HepG2 (cell line): ENCODE results near the gene SYAP1. TPM values are rescaled to one million over a fixed set of nuclear protein-coding genes. Genes with fewer than 3 reads are reported as not detected.

Experiments
- FOSL1 ChIP-seq: sonication (generic); formaldehyde crosslinking; IDR thresholded peaks from 2 replicates; pipeline ENCODE4 v1.9.0; 2021; ENCODE audit warnings: missing genetic modification reagents, borderline replicate concordance
- HDAC1 ChIP-seq: sonication (generic); formaldehyde crosslinking; IDR thresholded peaks from 2 replicates; pipeline ENCODE4 v1.5.1; 2020; ENCODE audit warnings: mild to moderate bottlenecking, missing genetic modification reagents
- HNRNPH1 ChIP-seq: fragments of 200-400 bp; formaldehyde crosslinking; optimal IDR thresholded peaks from 2 replicates; pipeline ENCODE3; 2017; ENCODE audit warnings: mild to moderate bottlenecking, low read depth, low read length
- MED13 ChIP-seq: sonication (generic); formaldehyde crosslinking; IDR thresholded peaks from 2 replicates; pipeline ENCODE4 v1.5.0; 2020; ENCODE audit warnings: missing genetic modification reagents
- NAIF1 ChIP-seq: sonication (generic); formaldehyde crosslinking; IDR thresholded peaks from 2 replicates; pipeline ENCODE4 v1.5.0; 2020; ENCODE audit warnings: mild to moderate bottlenecking, missing genetic modification reagents, borderline replicate concordance
- PCBP2 ChIP-seq: fragments of 200-400 bp; formaldehyde crosslinking; optimal IDR thresholded peaks from 2 replicates; pipeline ENCODE3; 2018; ENCODE audit warnings: low read length, low read depth; ENCODE audit not compliant: poor library complexity, severe bottlenecking
- POLR2G ChIP-seq: fragments of 200-400 bp; formaldehyde crosslinking; IDR thresholded peaks from 2 replicates; pipeline ENCODE4 v1.6.1; 2018; ENCODE audit warnings: mild to moderate bottlenecking, low read depth, low read length, moderate library complexity
- SMYD3 ChIP-seq: sonication (generic); formaldehyde crosslinking; IDR thresholded peaks from 2 replicates; pipeline ENCODE4 v1.8.1; 2023; ENCODE audit warnings: mild to moderate bottlenecking, missing genetic modification reagents
- SOX6 ChIP-seq, 2 experiments: fragments of 450-650 bp in 1 of 2; sonication (generic) in 1 of 2; formaldehyde crosslinking in 1 of 2; IDR thresholded peaks; 2 replicates each; pipeline versions ENCODE4 v1.4.0 to v1.6.1; 2017 to 2020; ENCODE audit warnings: antibody characterized with exemption in 1 of 2, mild to moderate bottlenecking in 1 of 2, missing genetic modification reagents in 1 of 2
- TEAD3 ChIP-seq: optimal IDR thresholded peaks from 2 replicates; pipeline ENCODE3; 2016; ENCODE audit warnings: borderline replicate concordance
- TMF1 ChIP-seq: sonication (generic); formaldehyde crosslinking; IDR thresholded peaks from 2 replicates; pipeline ENCODE4 v1.8.1; 2022; ENCODE audit warnings: low read depth, missing genetic modification reagents
- TSC22D2 ChIP-seq: sonication (generic); formaldehyde crosslinking; IDR thresholded peaks from 2 replicates; pipeline ENCODE4 v1.5.1; 2020; ENCODE audit warnings: missing genetic modification reagents, mild to moderate bottlenecking, borderline replicate concordance
- YEATS2 ChIP-seq: sonication (generic); formaldehyde crosslinking; IDR thresholded peaks from 2 replicates; pipeline ENCODE4 v1.4.0; 2020; ENCODE audit warnings: missing genetic modification reagents, borderline replicate concordance
- ZFX ChIP-seq: sonication (generic); formaldehyde crosslinking; IDR thresholded peaks from 2 replicates; pipeline ENCODE4 v1.4.0; 2020; ENCODE audit warnings: mild to moderate bottlenecking, low read depth, missing genetic modification reagents, moderate library complexity
- ZNF296 ChIP-seq: sonication (generic); formaldehyde crosslinking; conservative IDR thresholded peaks from 2 replicates; pipeline ENCODE4 v1.5.0; 2020; ENCODE audit warnings: mild to moderate bottlenecking, missing genetic modification reagents
- ZNF607 ChIP-seq: sonication (generic); formaldehyde crosslinking; IDR thresholded peaks from 2 replicates; pipeline ENCODE4 v1.5.1; 2020; ENCODE audit warnings: missing genetic modification reagents, mild to moderate bottlenecking, borderline replicate concordance
- ZNF678 ChIP-seq: sonication (generic); formaldehyde crosslinking; IDR thresholded peaks from 2 replicates; pipeline ENCODE4 v1.4.0; 2020; ENCODE audit warnings: mild to moderate bottlenecking, missing genetic modification reagents
- polyA plus RNA-seq, 8 experiments: library from polyadenylated mRNA; depleted of rRNA in 3 of 8; stranded (reverse) in 7 of 8; unstranded in 1 of 8; fragments of >200 nt; fragmentation: Illumina TruSeq in 4 of 8; extraction: Trizol in 4 of 8; gene quantifications; 2 replicates each; pipeline versions ENCODE4 v1.2.1 to v1.2.3, GENCODE V29; 2011 to 2016; ENCODE audit warnings: low read depth in 4 of 8, missing spikeins in 1 of 8, mixed read lengths in 1 of 8; ENCODE audit not compliant: insufficient read depth in 1 of 8
- total RNA-seq, 5 experiments: library from RNA; depleted of rRNA; stranded (reverse); fragments of >200 nt; fragmentation: Illumina TruSeq; extraction: Trizol; gene quantifications; 2 replicates each; pipeline ENCODE4 v1.2.3, GENCODE V29; 2016; ENCODE audit warnings: low read depth in 1 of 5
- TF ChIP-seq, protein P1 (sequence below): sonication (generic); formaldehyde crosslinking; IDR thresholded peaks from 2 replicates; pipeline ENCODE4 v1.9.0; 2021; ENCODE audit warnings: missing genetic modification reagents, borderline replicate concordance
- TF ChIP-seq, protein P2 (sequence below): sonication (generic); formaldehyde crosslinking; IDR thresholded peaks from 2 replicates; pipeline ENCODE4 v1.4.0; 2020; ENCODE audit warnings: missing genetic modification reagents
- TF ChIP-seq, protein P3 (sequence below): sonication (generic); formaldehyde crosslinking; IDR thresholded peaks from 2 replicates; pipeline ENCODE4 v1.8.1; 2023; ENCODE audit warnings: mild to moderate bottlenecking, missing genetic modification reagents
- TF ChIP-seq, protein P4 (sequence below): sonication (generic); formaldehyde crosslinking; IDR thresholded peaks from 2 replicates; pipeline ENCODE4 v1.4.0; 2020; ENCODE audit warnings: missing genetic modification reagents, mild to moderate bottlenecking, borderline replicate concordance

The SYAP1 gene
- total and polyA plus RNA-seq, 2 of the 13 experiments (the other 11 are each of a cell fraction or from before 2014, with no cell fraction given) = 4.9 to 18.5 TPM

DNA sequence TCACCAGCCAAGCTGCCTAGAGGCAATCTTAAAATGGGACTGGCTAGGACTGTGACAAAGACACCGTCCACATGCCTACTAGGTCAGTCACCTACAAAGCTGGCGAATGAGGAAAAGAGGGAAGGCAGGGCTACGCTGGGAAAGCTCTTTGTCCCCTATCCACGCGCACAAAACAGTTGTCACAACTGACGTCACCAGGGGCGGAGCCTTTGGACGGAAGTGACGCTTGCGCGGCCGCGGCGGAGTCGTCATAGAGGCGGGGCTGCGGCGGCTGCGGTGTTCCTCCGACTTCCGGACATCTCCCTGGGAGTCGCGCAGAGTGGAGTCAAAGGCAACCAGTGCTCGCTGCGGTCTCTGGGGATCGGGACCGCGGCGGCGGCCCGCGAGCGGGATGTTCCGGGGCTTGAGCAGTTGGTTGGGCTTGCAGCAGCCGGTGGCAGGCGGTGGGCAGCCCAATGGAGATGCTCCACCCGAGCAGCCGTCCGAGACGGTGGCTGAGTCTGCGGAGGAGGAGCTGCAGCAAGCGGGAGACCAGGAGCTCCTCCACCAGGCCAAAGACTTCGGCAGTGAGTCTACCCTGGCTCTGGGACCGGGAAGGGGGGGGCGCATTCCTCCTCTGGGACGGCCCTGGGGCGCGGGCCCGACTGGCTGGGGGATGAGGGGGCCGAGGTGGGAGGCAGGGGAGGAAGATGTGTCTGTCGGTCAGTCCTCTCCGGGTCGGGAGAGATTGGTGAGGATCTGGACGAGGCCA is at the start of gene SYAP1 (continued):
- TF ChIP-seq ZNF607 (peak; percentile 66; the same call in 1 of the 2 replicates), TEAD3 (CRISPR knock-in tag) (peak; percentile 36), TMF1 (CRISPR knock-in tag) (no peak), ZNF678 (CRISPR knock-in tag) (no peak), SOX6 (IDR thresholded peaks at IDR 0.05) (no peak), SOX6 (CRISPR knock-in tag; IDR thresholded peaks at IDR 0.05) (peak; percentile 39; the same call in 1 of the 2 replicates), NAIF1 (no peak), FOSL1 (no peak), ZNF296 (CRISPR knock-in tag) (no peak), MED13 (no peak), ZFX (CRISPR knock-in tag) (peak; percentile 58; the same call in 1 of the 2 replicates), HDAC1 (CRISPR knock-in tag) (peak; percentile 52; the same call in 1 of the 2 replicates), POLR2G (peak; percentile 84), TSC22D2 (CRISPR knock-in tag) (no peak), HNRNPH1 (no peak), SMYD3 (no peak), PCBP2 (no peak), YEATS2 (peak; percentile 67; the same call in 1 of the 2 replicates)
- TF ChIP-seq, protein P1, sequence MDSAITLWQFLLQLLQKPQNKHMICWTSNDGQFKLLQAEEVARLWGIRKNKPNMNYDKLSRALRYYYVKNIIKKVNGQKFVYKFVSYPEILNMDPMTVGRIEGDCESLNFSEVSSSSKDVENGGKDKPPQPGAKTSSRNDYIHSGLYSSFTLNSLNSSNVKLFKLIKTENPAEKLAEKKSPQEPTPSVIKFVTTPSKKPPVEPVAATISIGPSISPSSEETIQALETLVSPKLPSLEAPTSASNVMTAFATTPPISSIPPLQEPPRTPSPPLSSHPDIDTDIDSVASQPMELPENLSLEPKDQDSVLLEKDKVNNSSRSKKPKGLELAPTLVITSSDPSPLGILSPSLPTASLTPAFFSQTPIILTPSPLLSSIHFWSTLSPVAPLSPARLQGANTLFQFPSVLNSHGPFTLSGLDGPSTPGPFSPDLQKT (CRISPR knock-in tag) = no peak
- TF ChIP-seq, protein P2, sequence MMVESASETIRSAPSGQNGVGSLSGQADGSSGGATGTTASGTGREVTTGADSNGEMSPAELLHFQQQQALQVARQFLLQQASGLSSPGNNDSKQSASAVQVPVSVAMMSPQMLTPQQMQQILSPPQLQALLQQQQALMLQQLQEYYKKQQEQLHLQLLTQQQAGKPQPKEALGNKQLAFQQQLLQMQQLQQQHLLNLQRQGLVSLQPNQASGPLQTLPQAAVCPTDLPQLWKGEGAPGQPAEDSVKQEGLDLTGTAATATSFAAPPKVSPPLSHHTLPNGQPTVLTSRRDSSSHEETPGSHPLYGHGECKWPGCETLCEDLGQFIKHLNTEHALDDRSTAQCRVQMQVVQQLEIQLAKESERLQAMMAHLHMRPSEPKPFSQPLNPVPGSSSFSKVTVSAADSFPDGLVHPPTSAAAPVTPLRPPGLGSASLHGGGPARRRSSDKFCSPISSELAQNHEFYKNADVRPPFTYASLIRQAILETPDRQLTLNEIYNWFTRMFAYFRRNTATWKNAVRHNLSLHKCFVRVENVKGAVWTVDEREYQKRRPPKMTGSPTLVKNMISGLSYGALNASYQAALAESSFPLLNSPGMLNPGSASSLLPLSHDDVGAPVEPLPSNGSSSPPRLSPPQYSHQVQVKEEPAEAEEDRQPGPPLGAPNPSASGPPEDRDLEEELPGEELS (CRISPR knock-in tag) = no peak
- TF ChIP-seq, protein P3, sequence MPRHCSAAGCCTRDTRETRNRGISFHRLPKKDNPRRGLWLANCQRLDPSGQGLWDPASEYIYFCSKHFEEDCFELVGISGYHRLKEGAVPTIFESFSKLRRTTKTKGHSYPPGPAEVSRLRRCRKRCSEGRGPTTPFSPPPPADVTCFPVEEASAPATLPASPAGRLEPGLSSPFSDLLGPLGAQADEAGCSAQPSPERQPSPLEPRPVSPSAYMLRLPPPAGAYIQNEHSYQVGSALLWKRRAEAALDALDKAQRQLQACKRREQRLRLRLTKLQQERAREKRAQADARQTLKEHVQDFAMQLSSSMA = no peak
- TF ChIP-seq, protein P4, sequence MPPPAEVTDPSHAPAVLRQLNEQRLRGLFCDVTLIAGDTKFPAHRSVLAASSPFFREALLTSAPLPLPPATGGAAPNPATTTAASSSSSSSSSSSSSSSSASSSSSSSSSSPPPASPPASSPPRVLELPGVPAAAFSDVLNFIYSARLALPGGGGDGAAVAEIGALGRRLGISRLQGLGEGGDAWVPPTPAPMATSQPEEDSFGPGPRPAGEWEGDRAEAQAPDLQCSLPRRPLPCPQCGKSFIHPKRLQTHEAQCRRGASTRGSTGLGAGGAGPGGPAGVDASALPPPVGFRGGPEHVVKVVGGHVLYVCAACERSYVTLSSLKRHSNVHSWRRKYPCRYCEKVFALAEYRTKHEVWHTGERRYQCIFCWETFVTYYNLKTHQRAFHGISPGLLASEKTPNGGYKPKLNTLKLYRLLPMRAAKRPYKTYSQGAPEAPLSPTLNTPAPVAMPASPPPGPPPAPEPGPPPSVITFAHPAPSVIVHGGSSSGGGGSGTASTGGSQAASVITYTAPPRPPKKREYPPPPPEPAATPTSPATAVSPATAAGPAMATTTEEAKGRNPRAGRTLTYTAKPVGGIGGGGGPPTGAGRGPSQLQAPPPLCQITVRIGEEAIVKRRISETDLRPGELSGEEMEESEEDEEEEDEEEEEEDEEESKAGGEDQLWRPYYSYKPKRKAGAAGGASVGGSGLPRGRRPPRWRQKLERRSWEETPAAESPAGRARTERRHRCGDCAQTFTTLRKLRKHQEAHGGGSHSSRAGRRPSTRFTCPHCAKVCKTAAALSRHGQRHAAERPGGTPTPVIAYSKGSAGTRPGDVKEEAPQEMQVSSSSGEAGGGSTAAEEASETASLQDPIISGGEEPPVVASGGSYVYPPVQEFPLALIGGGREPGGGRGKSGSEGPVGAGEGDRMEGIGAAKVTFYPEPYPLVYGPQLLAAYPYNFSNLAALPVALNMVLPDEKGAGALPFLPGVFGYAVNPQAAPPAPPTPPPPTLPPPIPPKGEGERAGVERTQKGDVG (CRISPR knock-in tag) = 0 out of 2 replicates have a peak, but pooled peaks have one; percentile 33
